Osteocyte (in vitro differentiated cells): ENCODE measurements around the gene SLC35E4. TPM values are rescaled to one million over a fixed set of nuclear protein-coding genes. Genes with fewer than 3 reads are reported as not detected.
"Not testable (repeated sequence)": the region's sequence is repeated elsewhere in the genome, so short reads cannot be mapped to it uniquely, and the experiment has no call there.

Experiments used
- DNase-seq: peaks from one replicate; pipeline ENCODE4 v3.0.0; 2021; ENCODE audit warnings: mixed read lengths; ENCODE audit not compliant: unreplicated experiment; ENCODE audit errors: extremely low spot score
- H3K27ac Mint-ChIP-seq: one replicate; pipeline ENCODE4 v1.8.0; 2021; ENCODE audit warnings: mild to moderate bottlenecking, mixed read lengths; ENCODE audit not compliant: unreplicated experiment
- H3K27me3 Mint-ChIP-seq: one replicate; pipeline ENCODE4 v1.8.0; 2021; ENCODE audit warnings: mixed read lengths; ENCODE audit not compliant: unreplicated experiment
- H3K36me3 Mint-ChIP-seq: one replicate; pipeline ENCODE4 v1.8.0; 2021; ENCODE audit warnings: mixed read lengths; ENCODE audit not compliant: unreplicated experiment
- H3K4me1 Mint-ChIP-seq: one replicate; pipeline ENCODE4 v1.8.0; 2021; ENCODE audit warnings: mixed read lengths; ENCODE audit not compliant: unreplicated experiment
- H3K4me3 Mint-ChIP-seq: one replicate; pipeline ENCODE4 v1.8.0; 2021; ENCODE audit warnings: mild to moderate bottlenecking, moderate library complexity, mixed read lengths; ENCODE audit not compliant: unreplicated experiment
- H3K9me3 Mint-ChIP-seq: one replicate; pipeline ENCODE4 v1.8.0; 2021; ENCODE audit warnings: mixed read lengths; ENCODE audit not compliant: unreplicated experiment
- CTCF ChIP-seq: fragments of 200-600 bp; sonication (generic); IDR thresholded peaks from 2 replicates; pipeline ENCODE4 v1.5.0; 2021; ENCODE audit warnings: antibody characterized with exemption, mild to moderate bottlenecking, moderate library complexity
- long read RNA-seq: library from polyadenylated mRNA; unstranded; transcript quantifications from one replicate; pipeline ENCODE4 v2.0.0, GENCODE V29; 2021
- total RNA-seq: library from RNA; stranded (reverse); gene quantifications from 2 replicates; pipeline ENCODE4 v1.2.1, GENCODE V29; 2021

The SLC35E4 gene
- 9.4 and 10.2 TPM in 2 replicates for total RNA-seq
- long read RNA-seq, partial matches to known transcripts: 0 of 1 reads
- long read RNA-seq, other reads (novel, unspliced or antisense): 0 of 1 reads

GRCh38 chr22:30635273-30636225 is at the start of gene SLC35E4:
TSS of gene SLC35E4 (plus strand) at chr22:30635781. CDS start at chr22:30636451, 670 bp downstream.
- H3K4me1 Mint-ChIP-seq: peaks cover 28% of the 10 kb centered on the region
- H3K36me3 Mint-ChIP-seq: peaks cover 3% of the 10 kb centered on the region
- TF ChIP-seq CTCF: peak; percentile 33
- no peaks in the 10 kb centered on the region for H3K9me3 Mint-ChIP-seq
- peak; percentile 98 for DNase-seq
- peak within 1 kb of the TSS; percentile 91 for H3K27ac Mint-ChIP-seq
- H3K27me3 Mint-ChIP-seq: no peaks in the 10 kb centered on the region
- H3K4me3 Mint-ChIP-seq: peak within 1 kb of the TSS; percentile 76

GRCh38 chr22:30586414-30586813 is 49.2 kb upstream of the SLC35E4 start:
- Mint-ChIP-seq H3K27me3 (no peaks in the 10 kb centered on the region), H3K9me3 (no peaks in the 10 kb centered on the region), H3K4me1 (peaks cover 3% of the 10 kb centered on the region), H3K27ac (no peak overlapping the region), H3K36me3 (peaks cover 30% of the 10 kb centered on the region), H3K4me3 (no peak overlapping the region)
- DNase-seq: no peak
- no peak for TF ChIP-seq CTCF

- no peak for TF ChIP-seq CTCF
- DNase-seq: no peak
- Mint-ChIP-seq H3K36me3 (peaks cover 15% of the 10 kb centered on the region), H3K27ac (no peak overlapping the region), H3K4me1 (no peaks in the 10 kb centered on the region), H3K27me3 (peaks cover 11% of the 10 kb centered on the region), H3K4me3 (no peak overlapping the region), H3K9me3 (no peaks in the 10 kb centered on the region)
Measured at GRCh38 chr22:30591191-30591587, 44.4 kb upstream of the SLC35E4 start.

- Mint-ChIP-seq H3K9me3 (no peaks in the 10 kb centered on the region), H3K4me3 (no peak within 1 kb of the TSS), H3K27me3 (peaks cover 11% of the 10 kb centered on the region), H3K4me1 (no peaks in the 10 kb centered on the region), H3K27ac (no peak within 1 kb of the TSS), H3K36me3 (peaks cover 11% of the 10 kb centered on the region)
- peak; percentile 98 for DNase-seq
- TF ChIP-seq CTCF: no peak
Measured at GRCh38 chr22:30591588-30592359, 43.8 kb upstream of the SLC35E4 start, which contains the start of gene PES1. TSS of gene PES1 (minus strand) at chr22:30591910. CDS start at chr22:30591833, 77 bp downstream.

GRCh38 chr22:30592360-30592713 is 43.2 kb upstream of the SLC35E4 start:
- H3K4me1 Mint-ChIP-seq, DNase-seq, H3K4me3 Mint-ChIP-seq, H3K9me3 Mint-ChIP-seq, H3K36me3 Mint-ChIP-seq, H3K27ac Mint-ChIP-seq: not testable (repeated sequence)
- peaks cover 11% of the 10 kb centered on the region for H3K27me3 Mint-ChIP-seq
